Esophagus muscularis mucosa (tissue), 4 donors: ENCODE data around the gene EBF4. TPM values are rescaled to one million over a fixed set of nuclear protein-coding genes. Genes with fewer than 3 reads are reported as not detected.

Source experiments
- DNase-seq: peaks from one replicate; pipeline ENCODE4 v3.0.0-alpha.2; 2017; ENCODE audit errors: extremely low spot score
- H3K27ac ChIP-seq, 4 donors: fragments of 200-600 bp; sonication (generic); replicated peaks in 1 of 4; 1 replicate in 3 of 4; 2 replicates in 1 of 4; pipeline ENCODE4 v1.5.1; 2016 to 2019; ENCODE audit warnings: mild to moderate bottlenecking in 1 of 4
- H3K27me3 ChIP-seq, 4 donors: fragments of 200-600 bp; sonication (generic); one replicate each; pipeline versions ENCODE4 v1.5.1 to v1.6.0; 2016 to 2019
- H3K36me3 ChIP-seq, 4 donors: fragments of 200-600 bp; sonication (generic); one replicate each; pipeline ENCODE4 v1.5.1; 2016 to 2019
- H3K4me1 ChIP-seq, 4 donors: fragments of 200-600 bp; sonication (generic); one replicate each; pipeline ENCODE4 v1.5.1; 2016 to 2019
- H3K4me3 ChIP-seq, 4 donors: fragments of 200-600 bp; sonication (generic); 1 replicate in 2 of 4; 2 replicates in 2 of 4; pipeline ENCODE4 v1.5.1; 2016 to 2019; ENCODE audit warnings: mild to moderate bottlenecking in 4 of 4, moderate library complexity in 1 of 4
- H3K9me3 ChIP-seq, 4 donors: fragments of 200-600 bp; sonication (generic); 1 replicate in 3 of 4; 2 replicates in 1 of 4; pipeline ENCODE4 v1.5.1; 2016 to 2019
- EP300 ChIP-seq: sonication (generic); formaldehyde crosslinking; IDR thresholded peaks from one replicate; pipeline ENCODE4 v1.6.1; 2017; ENCODE audit warnings: antibody characterized with exemption
- POLR2A ChIP-seq: fragments of 450-650 bp; IDR thresholded peaks from one replicate; pipeline ENCODE4 v1.6.1; 2017; ENCODE audit warnings: antibody characterized with exemption, moderate library complexity, mild to moderate bottlenecking, low read depth
- POLR2AphosphoS5 ChIP-seq, 2 donors: sonication (generic); formaldehyde crosslinking; IDR thresholded peaks; one replicate each; pipeline ENCODE4 v1.6.1; 2017; ENCODE audit warnings: antibody characterized with exemption in 2 of 2
- WGBS: methylation state at CpG from one replicate; pipeline ENCODE4 v1.1.5; 2018; 5-methylcytosine and 5-hydroxymethylcytosine counted together
- intact Hi-C: fragments of 100-400 bp; cut with DNase I; formaldehyde crosslinking; loops from one replicate; pipeline ENCODE4 v1.15.1; 2023
- total RNA-seq, 4 donors: library from RNA; depleted of rRNA; stranded (reverse); fragments of >200 nt; gene quantifications; one replicate each; pipeline versions ENCODE4 v1.1.0 to v1.2.1, GENCODE V29; 2016
- TF ChIP-seq, protein P1 (sequence below), 3 experiments: fragments of 200-600 bp in 2 of 3; fragments of 450-650 bp in 1 of 3; sonication (generic) in 2 of 3; IDR thresholded peaks; one replicate each; pipeline ENCODE4 v1.5.1; 2017 to 2019; ENCODE audit warnings: antibody characterized with exemption in 3 of 3, mild to moderate bottlenecking in 2 of 3, moderate library complexity in 1 of 3

Gene EBF4
- total RNA-seq, 4 donors from 2014 or later = 23.7 to 46.7 (median 30.1) TPM

DNA sequence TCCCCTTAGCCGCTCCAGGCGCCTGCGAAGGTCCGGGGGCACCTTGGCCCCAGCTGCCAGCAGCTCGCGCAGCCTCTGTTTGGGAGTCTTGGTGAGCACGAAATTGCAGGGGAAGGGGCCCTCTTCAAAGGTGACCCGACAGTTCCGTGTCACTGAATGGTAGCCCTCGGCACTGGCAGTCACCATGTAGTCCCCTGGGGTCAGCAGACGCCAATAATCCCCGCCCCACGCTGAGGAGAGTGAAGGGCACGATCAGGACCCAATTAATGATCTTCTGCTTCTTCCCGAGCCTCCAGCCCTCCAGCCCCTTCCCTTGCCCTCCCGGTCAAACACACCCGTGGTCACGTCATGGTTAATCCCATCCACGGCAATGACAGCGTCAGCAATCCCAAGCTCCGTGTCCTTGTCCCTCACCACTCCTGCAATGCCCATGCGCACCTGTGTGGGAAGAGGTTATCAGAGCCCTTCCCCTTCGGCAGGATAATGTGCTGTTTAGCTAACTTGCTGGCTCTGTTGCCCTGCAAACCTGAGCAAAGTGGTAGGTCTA, 101.7 kb downstream of the EBF4 start:
- intact Hi-C loops = no loop called here
- no peak for TF ChIP-seq POLR2A
- TF ChIP-seq EP300 = no peak
- TF ChIP-seq, protein P1, sequence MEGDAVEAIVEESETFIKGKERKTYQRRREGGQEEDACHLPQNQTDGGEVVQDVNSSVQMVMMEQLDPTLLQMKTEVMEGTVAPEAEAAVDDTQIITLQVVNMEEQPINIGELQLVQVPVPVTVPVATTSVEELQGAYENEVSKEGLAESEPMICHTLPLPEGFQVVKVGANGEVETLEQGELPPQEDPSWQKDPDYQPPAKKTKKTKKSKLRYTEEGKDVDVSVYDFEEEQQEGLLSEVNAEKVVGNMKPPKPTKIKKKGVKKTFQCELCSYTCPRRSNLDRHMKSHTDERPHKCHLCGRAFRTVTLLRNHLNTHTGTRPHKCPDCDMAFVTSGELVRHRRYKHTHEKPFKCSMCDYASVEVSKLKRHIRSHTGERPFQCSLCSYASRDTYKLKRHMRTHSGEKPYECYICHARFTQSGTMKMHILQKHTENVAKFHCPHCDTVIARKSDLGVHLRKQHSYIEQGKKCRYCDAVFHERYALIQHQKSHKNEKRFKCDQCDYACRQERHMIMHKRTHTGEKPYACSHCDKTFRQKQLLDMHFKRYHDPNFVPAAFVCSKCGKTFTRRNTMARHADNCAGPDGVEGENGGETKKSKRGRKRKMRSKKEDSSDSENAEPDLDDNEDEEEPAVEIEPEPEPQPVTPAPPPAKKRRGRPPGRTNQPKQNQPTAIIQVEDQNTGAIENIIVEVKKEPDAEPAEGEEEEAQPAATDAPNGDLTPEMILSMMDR (IDR thresholded peaks at IDR 0.05) = no peak
- TF ChIP-seq POLR2AphosphoS5 (IDR thresholded peaks at IDR 0.05) = no peak

DNA sequence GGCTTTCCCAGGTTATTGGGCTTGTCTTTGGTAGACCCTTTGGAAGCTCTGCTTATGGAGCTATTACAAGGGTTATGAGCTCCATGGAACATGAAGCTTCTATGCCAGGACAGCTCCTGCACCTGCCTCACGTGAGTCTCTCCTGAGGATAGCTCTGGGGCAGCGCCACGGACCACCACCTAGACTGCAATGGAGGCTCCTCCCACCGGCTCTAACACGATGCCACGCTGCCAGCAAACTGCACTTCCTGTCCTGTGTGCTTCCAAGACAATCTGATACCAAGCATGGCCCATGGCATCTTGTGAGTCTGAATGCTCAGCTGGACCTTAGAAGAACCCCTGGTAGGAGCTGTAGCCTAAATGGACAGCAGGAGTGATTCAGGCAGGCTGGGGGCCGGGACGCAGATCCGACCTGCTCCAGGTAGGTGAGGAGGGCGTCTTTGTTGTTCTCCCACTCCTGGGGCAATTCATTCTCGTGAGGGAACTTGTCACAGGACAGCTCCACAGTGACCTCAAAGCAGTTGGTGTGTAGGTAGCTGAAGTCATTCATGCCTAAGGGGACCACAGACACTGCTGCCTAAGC, 102.4 kb downstream of the EBF4 start:
- intact Hi-C loops = no loop called here
- Histone ChIP-seq H3K4me1 (peaks cover 0 to 10% (median 8%) of the 10 kb centered on the region in 4 donors), H3K9me3 (no peaks in the 10 kb centered on the region), H3K27ac (no peak overlapping the region), H3K27me3 (peaks cover 0 to 70% (median 7%) of the 10 kb centered on the region in 4 donors), H3K36me3 (no peaks in the 10 kb centered on the region), H3K4me3 (no peak overlapping the region)
- TF ChIP-seq, protein P1 (IDR thresholded peaks at IDR 0.05) = no peak
- TF ChIP-seq EP300 (no peak), POLR2AphosphoS5 (IDR thresholded peaks at IDR 0.05) (no peak), POLR2A (no peak)
- peak; percentile 89 for DNase-seq
- 82% methylated on average over 6 of the region's 11 CpGs for WGBS

More for the DNA sequence above, 101.7 kb downstream of the EBF4 start:
- Histone ChIP-seq H3K36me3 (no peaks in the 10 kb centered on the region), H3K27me3 (peaks cover 0 to 70% (median 5%) of the 10 kb centered on the region in 4 donors), H3K9me3 (no peaks in the 10 kb centered on the region), H3K4me1 (peaks cover 0 to 3% (median 1%) of the 10 kb centered on the region in 4 donors), H3K27ac (no peak overlapping the region), H3K4me3 (no peak overlapping the region)
- 90% methylated on average over 23 of the region's 23 CpGs for WGBS
- DNase-seq = no peak

DNA sequence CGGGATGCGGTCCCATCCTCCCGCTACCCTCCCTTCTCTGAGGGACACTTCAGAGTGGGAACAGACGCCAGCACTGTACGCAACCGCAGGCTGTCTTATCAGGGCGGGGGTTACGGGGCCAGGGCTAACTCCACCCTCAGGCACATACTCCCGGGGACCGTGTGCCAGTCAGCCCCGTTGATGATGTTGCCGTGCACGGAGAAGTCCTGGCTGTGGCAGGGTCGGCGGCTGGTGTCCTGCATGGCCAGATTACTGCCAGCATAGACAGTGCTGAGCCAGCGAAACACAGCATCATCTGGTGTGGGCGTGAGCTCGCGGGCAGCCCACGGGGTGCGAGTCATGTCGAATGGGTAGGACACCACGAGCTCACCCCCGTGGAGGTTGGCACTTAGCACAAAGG, 102.9 kb downstream of the EBF4 start:
- H3K36me3 ChIP-seq = no peaks in the 10 kb centered on the region
- H3K4me3 ChIP-seq = no peak overlapping the region
- WGBS = no CpG with 5 or more reads among the region's 24 CpGs
- peaks cover 0 to 73% (median 11%) of the 10 kb centered on the region in 4 donors for H3K27me3 ChIP-seq
- TF ChIP-seq, protein P1 (IDR thresholded peaks at IDR 0.05) = no peak
- TF ChIP-seq POLR2A (no peak), POLR2AphosphoS5 (IDR thresholded peaks at IDR 0.05) (no peak), EP300 (no peak)
- DNase-seq = no peak
- no peaks in the 10 kb centered on the region for H3K9me3 ChIP-seq
- no peak overlapping the region for H3K27ac ChIP-seq
- intact Hi-C loops = no loop called here
- H3K4me1 ChIP-seq = peaks cover 0 to 15% (median 13%) of the 10 kb centered on the region in 4 donors

DNA sequence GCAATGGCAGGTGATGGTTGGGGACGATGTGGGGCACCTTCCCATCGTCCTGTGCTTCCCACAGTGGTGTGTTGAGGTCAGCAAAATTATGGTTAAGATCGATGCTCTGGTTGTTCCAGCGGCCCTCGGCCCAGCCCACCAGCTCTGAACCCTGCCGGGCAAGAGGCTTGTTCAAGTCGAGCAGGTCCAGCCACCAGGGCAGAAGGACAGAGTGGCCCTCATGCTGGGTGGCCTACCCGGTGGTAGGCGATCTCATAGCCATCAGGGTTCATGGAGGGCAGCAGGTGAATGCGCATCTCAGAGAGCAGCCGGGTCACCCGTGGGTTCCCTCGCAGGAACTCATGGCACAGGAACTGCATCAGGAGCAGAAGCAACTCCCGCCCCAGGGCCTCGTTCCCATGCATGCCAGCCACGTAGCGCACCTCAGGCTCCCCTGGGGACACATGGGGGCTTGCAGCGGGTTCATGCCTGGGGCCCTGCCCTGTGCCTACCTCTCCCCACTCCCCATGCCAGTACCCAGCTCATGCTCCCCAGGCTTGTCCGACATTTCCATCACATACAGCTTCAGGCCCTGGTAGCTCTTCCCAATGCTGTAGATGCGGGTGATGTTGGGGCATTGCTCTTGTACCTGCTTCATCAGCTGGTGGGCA, 103.6 kb downstream of the EBF4 start:
- H3K4me3 ChIP-seq = no peak overlapping the region
- peaks cover 0 to 77% (median 18%) of the 10 kb centered on the region in 4 donors for H3K27me3 ChIP-seq
- no peak for DNase-seq
- TF ChIP-seq POLR2A (no peak), POLR2AphosphoS5 (IDR thresholded peaks at IDR 0.05) (no peak), EP300 (no peak)
- TF ChIP-seq, protein P1 (IDR thresholded peaks at IDR 0.05) = no peak
- H3K27ac ChIP-seq = no peak overlapping the region
- no peaks in the 10 kb centered on the region for H3K36me3 ChIP-seq
- H3K9me3 ChIP-seq = no peaks in the 10 kb centered on the region
- WGBS = 91% methylated on average over 9 of the region's 20 CpGs
- peaks cover 0 to 22% (median 18%) of the 10 kb centered on the region in 4 donors for H3K4me1 ChIP-seq
- intact Hi-C loops = no loop called here
